Measurements from ENCODE around the gene KLHL12. TPM values are rescaled to one million over a fixed set of nuclear protein-coding genes. Genes with fewer than 3 reads are reported as not detected.

Gene KLHL12
- total RNA-seq, 1 experiment from 2014 or later, result 33.8 TPM

GRCh38 chr1:202873026-202873425 is 54.0 kb downstream of the KLHL12 start:
- ChIA-PET CTCF (no interaction called here), RAD21 (ENCODE audit: low non-redundant PET in 1 of 2, low total read pairs in 2 of 2, uncharacterized antibody in 2 of 2, unreplicated experiment in 2 of 2) (interaction anchor here in 1 of 2 experiments (0.6 kb wide), 1 partner anchor 11 kb away, joined by 3 read pairs; no protein-coding TSS in a partner anchor), POLR2A (no interaction called here)
- intact Hi-C loops (cut with micrococcal nuclease), result no loop called here
- H3K9ac ChIP-seq (ENCODE audit: low read length), result no peak overlapping the region
- H3K9me3 ChIP-seq (ENCODE audit: control insufficient read depth in 1 of 2, insufficient read depth in 1 of 2, low read depth in 1 of 2, low read length in 2 of 2), result no peaks in the 10 kb centered on the region
- H3K27ac ChIP-seq (ENCODE audit: low read depth, low read length), result no peak overlapping the region
- H3K4me1 ChIP-seq (ENCODE audit: control insufficient read depth in 1 of 2, insufficient read depth in 2 of 2, low read length in 2 of 2), result no peaks in the 10 kb centered on the region
- no peak overlapping the region for H3K4me3 ChIP-seq (replicated peaks in 1 of 2; ENCODE audit: low read depth in 1 of 2, low read length in 2 of 2)
- no peak for DNase-seq (ENCODE audit: low read depth, low spot score)
- H3K79me2 ChIP-seq (ENCODE audit: insufficient read depth, low read length), result no peaks in the 10 kb centered on the region
- TF ChIP-seq, protein P1, sequence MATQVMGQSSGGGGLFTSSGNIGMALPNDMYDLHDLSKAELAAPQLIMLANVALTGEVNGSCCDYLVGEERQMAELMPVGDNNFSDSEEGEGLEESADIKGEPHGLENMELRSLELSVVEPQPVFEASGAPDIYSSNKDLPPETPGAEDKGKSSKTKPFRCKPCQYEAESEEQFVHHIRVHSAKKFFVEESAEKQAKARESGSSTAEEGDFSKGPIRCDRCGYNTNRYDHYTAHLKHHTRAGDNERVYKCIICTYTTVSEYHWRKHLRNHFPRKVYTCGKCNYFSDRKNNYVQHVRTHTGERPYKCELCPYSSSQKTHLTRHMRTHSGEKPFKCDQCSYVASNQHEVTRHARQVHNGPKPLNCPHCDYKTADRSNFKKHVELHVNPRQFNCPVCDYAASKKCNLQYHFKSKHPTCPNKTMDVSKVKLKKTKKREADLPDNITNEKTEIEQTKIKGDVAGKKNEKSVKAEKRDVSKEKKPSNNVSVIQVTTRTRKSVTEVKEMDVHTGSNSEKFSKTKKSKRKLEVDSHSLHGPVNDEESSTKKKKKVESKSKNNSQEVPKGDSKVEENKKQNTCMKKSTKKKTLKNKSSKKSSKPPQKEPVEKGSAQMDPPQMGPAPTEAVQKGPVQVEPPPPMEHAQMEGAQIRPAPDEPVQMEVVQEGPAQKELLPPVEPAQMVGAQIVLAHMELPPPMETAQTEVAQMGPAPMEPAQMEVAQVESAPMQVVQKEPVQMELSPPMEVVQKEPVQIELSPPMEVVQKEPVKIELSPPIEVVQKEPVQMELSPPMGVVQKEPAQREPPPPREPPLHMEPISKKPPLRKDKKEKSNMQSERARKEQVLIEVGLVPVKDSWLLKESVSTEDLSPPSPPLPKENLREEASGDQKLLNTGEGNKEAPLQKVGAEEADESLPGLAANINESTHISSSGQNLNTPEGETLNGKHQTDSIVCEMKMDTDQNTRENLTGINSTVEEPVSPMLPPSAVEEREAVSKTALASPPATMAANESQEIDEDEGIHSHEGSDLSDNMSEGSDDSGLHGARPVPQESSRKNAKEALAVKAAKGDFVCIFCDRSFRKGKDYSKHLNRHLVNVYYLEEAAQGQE (IDR thresholded peaks at IDR 0.05; ENCODE audit: low read depth), result no peak
- TF ChIP-seq ZBTB33 (IDR thresholded peaks at IDR 0.05; ENCODE audit: extremely low read depth, insufficient replicate concordance, low read length), result no peak
- TF ChIP-seq SRF (IDR thresholded peaks at IDR 0.05; ENCODE audit: low read depth), result no peak
- no peak for TF ChIP-seq JUND (IDR thresholded peaks at IDR 0.05)
- no peak for TF ChIP-seq MAX (IDR thresholded peaks at IDR 0.05)
- TF ChIP-seq ZFX (IDR thresholded peaks at IDR 0.05), result no peak
- TF ChIP-seq SIN3A (IDR thresholded peaks at IDR 0.05; ENCODE audit: low read depth), result no peak
- TF ChIP-seq EGR1 (IDR thresholded peaks at IDR 0.05; ENCODE audit: low read depth), result no peak
- no peak for TF ChIP-seq TCF7L2 (IDR thresholded peaks at IDR 0.05; ENCODE audit: borderline replicate concordance, extremely low read depth, insufficient read depth, insufficient read length)
- TF ChIP-seq FOSL1 (IDR thresholded peaks at IDR 0.05; ENCODE audit: low read depth), result no peak
- no peak for TF ChIP-seq SP1 (IDR thresholded peaks at IDR 0.05; ENCODE audit: low read depth)
- TF ChIP-seq ATF3 (IDR thresholded peaks at IDR 0.05), result no peak
- no peak for TF ChIP-seq POLR2AphosphoS5 (IDR thresholded peaks at IDR 0.05; ENCODE audit: low read depth, low read length)
- TF ChIP-seq ZNF274 (IDR thresholded peaks at IDR 0.05; ENCODE audit: low read depth, low read length), result no peak
- TF ChIP-seq RAD21 (IDR thresholded peaks at IDR 0.05; ENCODE audit: low read depth), result no peak
- TF ChIP-seq ELF1 (IDR thresholded peaks at IDR 0.05; ENCODE audit: borderline replicate concordance, low read depth), result no peak
- TF ChIP-seq POLR2A (IDR thresholded peaks at IDR 0.05; ENCODE audit: borderline replicate concordance, extremely low read depth, insufficient read depth, insufficient read length), result no peak
- TF ChIP-seq EZH2 (IDR thresholded peaks at IDR 0.05), result no peak
- TF ChIP-seq EZH2phosphoT487 (IDR thresholded peaks at IDR 0.05; ENCODE audit: borderline replicate concordance), result no peak
- TF ChIP-seq CEBPB (IDR thresholded peaks at IDR 0.05; ENCODE audit: low read depth), result no peak
- no peaks in the 10 kb centered on the region for H4K20me1 ChIP-seq (ENCODE audit: insufficient read depth)
- ATAC-seq, result no peak
- no peaks in the 10 kb centered on the region for H3K36me3 ChIP-seq (ENCODE audit: control insufficient read depth in 1 of 2, insufficient read depth in 2 of 2, low read length in 2 of 2)
- H2AFZ ChIP-seq (ENCODE audit: low read depth, low read length, poor library complexity, severe bottlenecking), result no peak overlapping the region
- H3K4me2 ChIP-seq (ENCODE audit: low read length), result no peak overlapping the region
- no peaks in the 10 kb centered on the region for H3K27me3 ChIP-seq (ENCODE audit: insufficient read depth, low read length)
- H3K9me2 ChIP-seq (ENCODE audit: insufficient read depth), result no peaks in the 10 kb centered on the region
- BruUV-seq (replicated peaks), result no TSS peak
